Effector memory CD4-positive, alpha-beta T cell (primary cell): ENCODE measurements around the gene TBC1D22B.

ENCODE experiments used
- DNase-seq, 3 donors: peaks; one replicate each; pipeline ENCODE4 v3.0.0-alpha.2; 2020
- H3K27ac ChIP-seq: 2 replicates; pipeline ENCODE4 v1.7.0; 2013; ENCODE audit warnings: mild to moderate bottlenecking, low read length, moderate library complexity; ENCODE audit not compliant: insufficient read depth, poor library complexity, severe bottlenecking
- H3K27me3 ChIP-seq: replicated peaks from 2 replicates; pipeline ENCODE4 v1.7.0; 2013; ENCODE audit warnings: mild to moderate bottlenecking, low read length; ENCODE audit not compliant: insufficient read depth, control insufficient read depth, poor library complexity, severe bottlenecking
- H3K36me3 ChIP-seq: 2 replicates; pipeline ENCODE4 v1.7.0; 2013; ENCODE audit warnings: mild to moderate bottlenecking, low read length, moderate library complexity; ENCODE audit not compliant: control insufficient read depth, insufficient read depth
- H3K4me1 ChIP-seq: 2 replicates; pipeline ENCODE4 v1.7.0; 2013; ENCODE audit warnings: low read length, mild to moderate bottlenecking; ENCODE audit not compliant: control insufficient read depth, insufficient read depth, poor library complexity, severe bottlenecking
- H3K4me3 ChIP-seq: 2 replicates; pipeline ENCODE4 v1.7.0; 2013; ENCODE audit warnings: low read length, low read depth, mild to moderate bottlenecking; ENCODE audit not compliant: insufficient read depth, poor library complexity, severe bottlenecking
- H3K9me3 ChIP-seq: 2 replicates; pipeline ENCODE4 v1.7.0; 2013; ENCODE audit warnings: mild to moderate bottlenecking, low read length, moderate library complexity; ENCODE audit not compliant: control insufficient read depth
- total RNA-seq, 3 donors: gene quantifications; one replicate each; lab custom pipeline; 2026; lab: John Stamatoyannopoulos, UW

Gene TBC1D22B, protein sequence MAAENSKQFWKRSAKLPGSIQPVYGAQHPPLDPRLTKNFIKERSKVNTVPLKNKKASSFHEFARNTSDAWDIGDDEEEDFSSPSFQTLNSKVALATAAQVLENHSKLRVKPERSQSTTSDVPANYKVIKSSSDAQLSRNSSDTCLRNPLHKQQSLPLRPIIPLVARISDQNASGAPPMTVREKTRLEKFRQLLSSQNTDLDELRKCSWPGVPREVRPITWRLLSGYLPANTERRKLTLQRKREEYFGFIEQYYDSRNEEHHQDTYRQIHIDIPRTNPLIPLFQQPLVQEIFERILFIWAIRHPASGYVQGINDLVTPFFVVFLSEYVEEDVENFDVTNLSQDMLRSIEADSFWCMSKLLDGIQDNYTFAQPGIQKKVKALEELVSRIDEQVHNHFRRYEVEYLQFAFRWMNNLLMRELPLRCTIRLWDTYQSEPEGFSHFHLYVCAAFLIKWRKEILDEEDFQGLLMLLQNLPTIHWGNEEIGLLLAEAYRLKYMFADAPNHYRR
- total RNA-seq = 24.2 to 31.6 (median 30.8) reads per million in 3 donors

DNA sequence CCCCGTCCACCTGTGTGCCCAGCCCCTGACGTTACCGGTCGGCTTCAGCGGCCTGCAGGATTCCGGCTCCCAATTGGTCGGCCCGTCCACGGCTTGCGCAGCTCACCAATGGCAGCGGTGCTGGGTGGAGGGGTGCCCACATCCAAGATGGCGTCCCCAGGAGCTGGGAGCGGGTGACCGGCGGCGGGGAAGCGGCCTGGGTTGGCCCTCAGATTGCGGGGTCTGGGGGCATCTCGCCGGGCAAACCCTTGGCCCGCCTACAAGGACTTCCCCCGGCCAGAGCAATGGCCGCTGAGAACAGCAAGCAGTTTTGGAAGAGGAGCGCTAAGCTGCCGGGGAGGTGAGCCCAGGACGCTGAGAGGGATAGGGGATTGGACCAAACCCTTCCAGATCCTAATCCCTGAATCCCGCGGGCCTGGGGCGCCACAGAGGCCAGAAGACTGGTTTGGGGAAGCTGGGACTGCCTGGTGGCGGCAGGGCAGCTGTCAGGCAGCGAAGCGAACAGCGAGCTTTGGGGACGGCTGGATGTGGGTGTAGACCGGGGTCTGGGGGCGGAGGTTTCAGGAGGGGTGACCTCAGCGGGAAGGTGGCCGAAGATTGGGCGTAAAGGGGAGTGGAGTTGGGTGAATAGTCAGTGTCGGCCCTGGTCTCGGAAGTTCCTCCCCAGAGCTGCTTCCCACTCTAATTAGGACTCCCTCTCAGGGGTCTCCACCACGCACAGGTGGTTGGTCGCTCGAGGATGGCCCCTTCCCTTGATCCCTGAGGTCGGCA, at the start of gene TBC1D22B, which contains the start of gene TMEM217:
TSS of gene TBC1D22B (plus strand) at position 139 of the 771 bp plus-strand sequence. CDS start at position 285, 146 bp downstream.
TSS of gene TMEM217 (minus strand) at position 511 of the 771 bp plus-strand sequence. CDS start 39,114 bp downstream, outside the sequence.
- H3K4me1 ChIP-seq = peaks cover 10% of the 10 kb centered on the region
- H3K27me3 ChIP-seq = no peaks in the 10 kb centered on the region
- H3K36me3 ChIP-seq = no peaks in the 10 kb centered on the region
- H3K4me3 ChIP-seq = peak within 1 kb of the TSS; percentile 93
- no peaks in the 10 kb centered on the region for H3K9me3 ChIP-seq
- DNase-seq = peak; percentile 88 to 94 (median 92)
- H3K27ac ChIP-seq = peak within 1 kb of the TSS; percentile 96

DNA sequence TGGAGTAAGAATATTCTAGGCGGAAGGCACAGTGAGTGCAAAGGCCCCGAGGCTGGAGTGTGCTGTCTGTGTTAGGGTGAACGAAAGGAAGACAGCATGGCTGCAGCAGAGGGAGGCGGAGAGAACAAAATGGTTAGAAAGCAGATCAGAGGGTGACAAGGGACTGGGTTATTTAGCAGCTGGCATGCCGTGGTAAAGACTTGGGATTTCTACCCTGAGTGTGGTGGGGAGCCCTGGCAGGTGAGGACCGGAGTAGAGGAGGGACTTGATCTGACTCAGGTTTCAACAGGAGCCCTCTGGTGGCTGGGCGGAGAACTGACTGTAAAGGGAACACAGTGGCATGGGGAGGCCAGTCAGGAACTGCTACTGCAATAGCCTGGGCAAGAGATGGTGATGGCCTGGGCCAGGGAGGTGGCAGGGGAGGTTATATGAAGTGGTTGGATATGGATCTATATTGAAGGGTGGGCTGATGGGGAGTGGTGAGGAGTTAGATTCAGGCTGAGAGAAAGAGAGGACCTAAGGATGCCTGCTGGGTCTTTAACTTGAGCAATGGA, 49.6 kb upstream of the TBC1D22B start:
- DNase-seq = peak; percentile 75 to 83 (median 76)
- peaks cover 25% of the 10 kb centered on the region for H3K4me1 ChIP-seq
- H3K4me3 ChIP-seq = peak overlapping the region; percentile 1
- H3K27me3 ChIP-seq = no peaks in the 10 kb centered on the region
- no peaks in the 10 kb centered on the region for H3K9me3 ChIP-seq
- H3K27ac ChIP-seq = peak overlapping the region; percentile 11
- no peaks in the 10 kb centered on the region for H3K36me3 ChIP-seq

DNA sequence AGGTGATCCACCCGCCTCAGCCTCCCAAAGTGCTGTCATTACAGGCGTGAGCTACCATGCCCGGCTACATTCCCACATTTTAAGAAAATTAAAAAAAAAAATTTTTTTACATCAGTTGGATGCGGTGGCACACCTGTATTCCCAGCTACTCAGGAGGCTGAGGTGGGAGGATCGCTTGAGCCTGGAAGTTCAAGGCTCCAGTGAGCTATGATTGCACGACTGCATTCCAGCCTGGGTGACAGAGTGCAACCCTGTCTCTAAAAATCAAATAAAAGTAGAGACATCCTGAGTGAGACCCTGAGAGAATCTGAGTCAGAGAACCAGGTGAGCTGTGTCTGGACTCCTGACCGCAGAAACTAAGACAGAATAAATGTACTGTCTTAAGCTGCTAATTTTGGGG, 48.8 kb upstream of the TBC1D22B start:
- H3K27me3 ChIP-seq = no peaks in the 10 kb centered on the region
- H3K9me3 ChIP-seq = no peaks in the 10 kb centered on the region
- H3K27ac ChIP-seq = no peak overlapping the region
- H3K4me3 ChIP-seq = no peak overlapping the region
- DNase-seq = no peak
- no peaks in the 10 kb centered on the region for H3K36me3 ChIP-seq
- H3K4me1 ChIP-seq = peaks cover 21% of the 10 kb centered on the region

DNA sequence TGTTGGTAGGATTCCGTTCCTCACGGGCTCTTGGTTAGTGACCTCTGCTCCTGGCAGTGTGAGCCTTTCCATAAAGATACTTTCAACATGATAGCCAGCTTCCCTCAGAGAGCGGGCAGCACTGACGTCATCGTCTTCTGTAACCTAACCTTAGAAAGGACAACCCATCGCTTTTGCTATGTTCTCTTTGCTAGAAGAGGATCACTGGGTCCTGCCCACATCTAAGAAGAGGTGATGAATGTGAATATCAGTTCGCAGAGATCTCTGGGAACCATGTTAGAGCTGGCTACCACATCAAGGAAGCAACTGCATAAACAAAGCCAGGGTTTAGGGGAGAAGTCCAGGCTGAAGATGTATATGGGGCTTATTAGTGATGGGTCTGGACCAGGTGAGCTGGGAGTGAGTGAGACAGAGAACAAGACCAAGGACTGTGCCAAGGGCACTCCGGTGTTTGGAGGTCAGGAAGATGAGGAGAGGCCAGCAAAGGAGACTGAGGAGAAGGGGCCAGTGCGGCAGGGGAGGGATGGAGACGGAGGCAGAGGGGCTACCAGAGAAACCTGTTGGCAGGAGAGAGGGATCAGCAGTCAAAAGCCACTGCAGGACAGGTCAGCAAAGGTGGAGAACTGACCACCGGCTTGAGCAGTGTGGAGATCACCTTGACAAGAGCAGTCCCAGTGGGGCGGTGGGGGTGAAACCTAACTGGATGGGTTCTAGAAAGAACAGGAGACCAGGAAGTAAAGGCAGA, 47.9 kb upstream of the TBC1D22B start:
- H3K27me3 ChIP-seq = no peaks in the 10 kb centered on the region
- peak; percentile 19 to 39 (median 26) for DNase-seq
- peaks cover 21% of the 10 kb centered on the region for H3K4me1 ChIP-seq
- H3K4me3 ChIP-seq = no peak overlapping the region
- H3K27ac ChIP-seq = peak overlapping the region; percentile 55
- no peaks in the 10 kb centered on the region for H3K9me3 ChIP-seq
- no peaks in the 10 kb centered on the region for H3K36me3 ChIP-seq

DNA sequence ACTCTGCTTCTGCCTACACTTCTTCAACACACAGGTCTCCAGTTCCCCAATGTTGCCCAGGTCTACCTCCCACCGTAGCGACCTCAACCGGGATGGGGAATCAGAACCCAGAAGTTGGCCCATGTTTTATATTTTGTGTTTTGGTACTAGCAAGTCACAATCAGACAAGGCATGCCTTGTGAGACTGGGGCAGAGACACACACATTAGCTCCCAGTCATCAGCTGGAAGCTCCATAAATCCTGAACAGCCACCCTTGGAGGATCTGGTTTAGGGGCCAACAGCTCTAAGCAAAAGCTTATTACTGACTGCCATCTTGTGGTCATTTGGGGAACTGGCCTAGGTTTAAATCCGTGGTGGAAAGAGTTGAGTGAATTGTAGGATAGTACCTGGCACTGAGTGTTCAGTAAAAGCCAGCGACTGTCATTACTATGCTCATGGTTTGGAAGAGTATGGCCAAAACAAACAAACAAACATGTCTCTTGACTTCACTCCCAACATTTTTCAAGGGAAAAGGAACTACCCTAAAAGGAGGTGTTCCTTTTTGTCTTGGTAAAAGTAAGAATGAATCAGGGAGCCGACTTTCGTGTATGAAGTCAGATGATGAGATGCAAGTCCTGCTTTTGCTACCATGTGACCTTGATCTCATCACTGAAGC, 47.1 kb upstream of the TBC1D22B start:
- Histone ChIP-seq H3K36me3 (no peaks in the 10 kb centered on the region), H3K27me3 (no peaks in the 10 kb centered on the region), H3K4me3 (no peak overlapping the region), H3K4me1 (peaks cover 21% of the 10 kb centered on the region), H3K9me3 (no peaks in the 10 kb centered on the region), H3K27ac (peak overlapping the region; percentile 55)
- peak; percentile 48 to 68 (median 51) for DNase-seq

DNA sequence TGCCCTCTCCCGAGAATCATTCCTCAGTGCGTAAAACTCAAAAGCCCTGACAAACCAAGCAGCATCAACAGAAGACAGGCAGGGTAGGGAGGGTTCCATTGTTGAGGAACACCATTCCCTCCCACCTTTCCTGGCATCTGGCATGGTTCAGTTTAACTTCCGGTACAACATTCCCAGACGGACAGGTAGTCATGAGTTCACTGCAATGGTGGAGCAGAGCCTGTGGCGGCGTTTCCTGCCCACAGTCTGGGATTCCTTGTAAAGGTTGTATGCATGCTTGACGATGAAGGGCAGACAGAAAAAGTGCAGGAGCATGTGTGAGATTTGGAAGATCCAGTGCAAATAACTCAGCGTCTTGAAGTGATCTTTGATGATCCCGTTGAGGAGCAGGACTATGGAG, 45.3 kb upstream of the TBC1D22B start:
- no peak for DNase-seq
- Histone ChIP-seq H3K27ac (no peak overlapping the region), H3K9me3 (no peaks in the 10 kb centered on the region), H3K27me3 (no peaks in the 10 kb centered on the region), H3K4me3 (no peak overlapping the region), H3K36me3 (no peaks in the 10 kb centered on the region), H3K4me1 (peaks cover 21% of the 10 kb centered on the region)

DNA sequence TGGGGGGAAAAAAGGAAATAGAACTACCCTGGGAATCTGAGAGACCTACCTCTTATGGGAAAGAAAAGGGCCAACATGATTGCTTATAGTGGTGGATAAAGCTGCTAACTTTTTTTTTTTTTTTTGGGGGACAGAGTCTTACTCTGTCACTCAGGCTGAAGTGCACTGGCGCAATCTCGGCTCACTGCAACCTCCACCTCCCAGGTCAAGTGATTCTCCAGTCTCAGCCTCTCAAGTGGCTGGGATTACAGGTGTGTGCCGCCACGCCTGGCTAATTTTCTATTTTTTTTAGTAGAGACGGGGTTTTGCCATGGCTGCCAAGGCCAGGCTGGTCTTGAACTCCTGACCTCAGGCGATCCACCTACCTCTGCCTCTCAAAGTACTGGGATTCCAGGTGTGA, 39.5 kb upstream of the TBC1D22B start:
- Histone ChIP-seq H3K4me1 (peaks cover 5% of the 10 kb centered on the region), H3K27ac (no peak overlapping the region), H3K9me3 (no peaks in the 10 kb centered on the region), H3K27me3 (no peaks in the 10 kb centered on the region), H3K36me3 (no peaks in the 10 kb centered on the region), H3K4me3 (no peak overlapping the region)
- no peak for DNase-seq

DNA sequence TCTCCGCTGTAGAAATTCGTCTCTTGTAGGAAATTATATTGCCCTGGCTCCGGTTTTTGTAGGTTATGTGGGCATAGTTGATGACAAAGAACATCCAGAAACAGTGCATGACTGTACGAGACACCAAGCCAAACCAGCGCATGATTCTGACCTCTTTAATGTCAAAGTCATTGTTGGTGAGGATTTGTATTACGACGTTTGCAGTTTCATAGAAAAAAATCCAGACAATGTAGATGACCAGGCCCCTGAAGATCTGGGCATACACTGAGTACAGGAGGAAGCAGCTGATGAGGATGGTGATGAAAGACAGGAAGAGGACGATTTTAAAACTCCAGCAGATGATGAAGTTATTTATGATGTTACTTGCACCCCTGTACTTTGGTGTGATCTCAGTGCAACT, 39.1 kb upstream of the TBC1D22B start:
- H3K27ac ChIP-seq = no peak overlapping the region
- no peak overlapping the region for H3K4me3 ChIP-seq
- H3K36me3 ChIP-seq = no peaks in the 10 kb centered on the region

DNA sequence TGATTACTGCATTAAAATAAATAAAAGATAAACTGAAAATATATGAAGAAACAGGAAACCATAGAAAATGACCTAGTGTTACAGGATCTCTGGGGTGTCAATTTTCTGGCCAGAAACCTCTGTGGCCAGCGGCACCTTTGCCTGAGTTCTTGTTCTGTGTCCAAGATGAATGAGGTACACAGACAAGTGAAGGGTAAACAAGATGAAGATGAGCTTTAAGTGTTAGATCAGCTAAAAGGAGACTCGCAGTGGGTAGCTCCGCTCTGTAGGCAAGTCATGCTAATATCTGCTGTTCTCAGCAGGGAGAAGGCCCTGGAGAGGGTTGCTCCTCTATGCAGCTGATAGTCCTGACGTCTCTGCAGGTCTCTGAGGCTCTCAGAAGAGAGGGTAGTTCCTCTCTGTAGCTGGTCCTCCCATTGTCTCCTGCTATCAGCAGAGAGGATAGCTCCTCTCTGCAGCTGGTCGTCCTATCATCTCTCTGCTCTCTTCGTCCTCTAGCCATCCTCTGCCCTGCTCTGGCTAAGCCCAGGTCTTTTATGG, 35.9 kb upstream of the TBC1D22B start:
- peak overlapping the region; percentile 66 for H3K4me3 ChIP-seq
- peaks cover 5% of the 10 kb centered on the region for H3K4me1 ChIP-seq
- no peaks in the 10 kb centered on the region for H3K36me3 ChIP-seq
- no peak for DNase-seq
- no peak overlapping the region for H3K27ac ChIP-seq
- H3K9me3 ChIP-seq = no peaks in the 10 kb centered on the region
- no peaks in the 10 kb centered on the region for H3K27me3 ChIP-seq

More for the DNA sequence above, 39.1 kb upstream of the TBC1D22B start:
- no peak for DNase-seq
- H3K4me1 ChIP-seq = peaks cover 5% of the 10 kb centered on the region
- H3K9me3 ChIP-seq = no peaks in the 10 kb centered on the region
- no peaks in the 10 kb centered on the region for H3K27me3 ChIP-seq
